Endodermal cell (in vitro differentiated cells): ENCODE data around the gene PLB1. TPM values are rescaled to one million over a fixed set of nuclear protein-coding genes. Genes with fewer than 3 reads are reported as not detected.

Experiments used
- DNase-seq: peaks from one replicate; pipeline ENCODE4 v3.0.0-alpha.2; 2017
- H3K27ac ChIP-seq: 2 replicates; pipeline ENCODE4 v1.5.1; 2013; ENCODE audit warnings: mild to moderate bottlenecking, low read depth, low read length, moderate library complexity
- H3K27me3 ChIP-seq: 2 replicates; pipeline ENCODE4 v1.6.1; 2013; ENCODE audit warnings: mild to moderate bottlenecking, low read length, moderate library complexity; ENCODE audit not compliant: insufficient read depth, control insufficient read depth, poor library complexity, severe bottlenecking
- H3K36me3 ChIP-seq: 2 replicates; pipeline ENCODE4 v1.7.0; 2013; ENCODE audit warnings: mild to moderate bottlenecking, low read length, moderate library complexity; ENCODE audit not compliant: control insufficient read depth, insufficient read depth
- H3K4me1 ChIP-seq: one replicate; pipeline ENCODE4 v1.7.0; 2013; ENCODE audit warnings: low read length; ENCODE audit not compliant: control insufficient read depth, insufficient read depth
- H3K4me3 ChIP-seq: 2 replicates; pipeline ENCODE4 v1.5.1; 2013; ENCODE audit warnings: mild to moderate bottlenecking, low read length, moderate library complexity
- H3K9ac ChIP-seq: 2 replicates; pipeline ENCODE4 v1.6.1; 2013; ENCODE audit warnings: mild to moderate bottlenecking, low read length, moderate library complexity; ENCODE audit not compliant: poor library complexity, severe bottlenecking; ENCODE audit errors: extremely low read depth
- H3K9me3 ChIP-seq: 2 replicates; pipeline ENCODE4 v1.6.1; 2013; ENCODE audit warnings: mild to moderate bottlenecking, low read length, moderate library complexity; ENCODE audit not compliant: control insufficient read depth
- H3K27ac Mint-ChIP-seq: 2 replicates; pipeline ENCODE4 v1.8.0; 2020; ENCODE audit warnings: mixed read lengths
- H3K27me3 Mint-ChIP-seq: 2 replicates; pipeline ENCODE4 v1.8.0; 2021; ENCODE audit warnings: mild to moderate bottlenecking, mixed read lengths; ENCODE audit not compliant: insufficient read depth
- H3K36me3 Mint-ChIP-seq: 2 replicates; pipeline ENCODE4 v1.8.0; 2020; ENCODE audit warnings: low read depth, mixed read lengths
- H3K4me1 Mint-ChIP-seq: 2 replicates; pipeline ENCODE4 v1.8.0; 2020; ENCODE audit warnings: mixed read lengths
- H3K4me3 Mint-ChIP-seq: 2 replicates; pipeline ENCODE4 v1.8.0; 2020; ENCODE audit warnings: mild to moderate bottlenecking, moderate library complexity, mixed read lengths
- H3K9me3 Mint-ChIP-seq: 2 replicates; pipeline ENCODE4 v1.8.0; 2020; ENCODE audit warnings: mild to moderate bottlenecking, mixed read lengths
- CTCF ChIP-seq: fragments of 200-600 bp; sonication (generic); conservative IDR thresholded peaks from 2 replicates; pipeline ENCODE4 v1.5.0; 2021; ENCODE audit warnings: antibody characterized with exemption, mild to moderate bottlenecking
- WGBS, 2 experiments: methylation state at CpG; one replicate each; pipeline versions ENCODE4 v1.1.5 to v1.1.7; 2013; ENCODE audit warnings: missing lambda C conversion rate in 2 of 2, mixed read lengths in 1 of 2; ENCODE audit not compliant: insufficient coverage in 1 of 2, insufficient read length in 1 of 2; 5-methylcytosine and 5-hydroxymethylcytosine counted together
- total RNA-seq, 2 donors: library from RNA; stranded (reverse); fragmentation: NEBNext Ultra II Directional in 1 of 2; extraction: Animal tissue kit (Norgen Biotek cat#: 25700) in 1 of 2; gene quantifications; 2 replicates in 1 of 2; 3 replicates in 1 of 2; pipeline ENCODE4 v1.2.1, GENCODE V29; 2021

The PLB1 gene
- total RNA-seq, 2 donors from 2014 or later = 0.35 to 0.38 TPM

- peaks cover 3% of the 10 kb centered on the region for H3K4me1 ChIP-seq
- H3K27me3 Mint-ChIP-seq = no peaks in the 10 kb centered on the region
- no peak overlapping the region for H3K27ac ChIP-seq
- no peaks in the 10 kb centered on the region for H3K9me3 Mint-ChIP-seq
- 96% methylated on average over 3 of the region's 3 CpGs; no CpG with 5 or more reads in 1 of the 2 experiments for WGBS, 2 experiments
- H3K36me3 Mint-ChIP-seq = no peaks in the 10 kb centered on the region
- H3K4me3 ChIP-seq = no peak overlapping the region
- no peak for TF ChIP-seq CTCF
- no peak for DNase-seq
- H3K27me3 ChIP-seq = no peaks in the 10 kb centered on the region
- no peak overlapping the region for H3K4me3 Mint-ChIP-seq
- no peak overlapping the region for H3K9ac ChIP-seq
- no peaks in the 10 kb centered on the region for H3K36me3 ChIP-seq
- H3K27ac Mint-ChIP-seq = no peak overlapping the region
- H3K4me1 Mint-ChIP-seq = peaks cover 15% of the 10 kb centered on the region
- H3K9me3 ChIP-seq = no peaks in the 10 kb centered on the region
Measured at GRCh38 chr2:28693223-28693622, 197.4 kb downstream of the PLB1 start.

Other genes with a start within 250 kb of the PLB1 start
- 1 to 10 TPM; 1.4 to 3.8 TPM for gene FOSL2, start 103.2 kb upstream of the PLB1 start, total RNA-seq